Stomach (tissue), 9 donors: ENCODE measurements around the gene KCNIP4. TPM values are rescaled to one million over a fixed set of nuclear protein-coding genes. Genes with fewer than 3 reads are reported as not detected.

ENCODE experiments used
- DNase-seq, 2 donors: peaks; one replicate each; pipeline versions ENCODE4 v3.0.0 to v3.0.0-alpha.2; 2013 to 2019
- H3K27ac ChIP-seq, 5 donors: fragments of 200-600 bp in 4 of 5; sonication (generic) in 4 of 5; one replicate each; pipeline ENCODE4 v1.5.1; 2013 to 2019; ENCODE audit warnings: mild to moderate bottlenecking in 1 of 5, moderate library complexity in 1 of 5
- H3K27me3 ChIP-seq, 3 donors: fragments of 200-600 bp; sonication (generic); one replicate each; pipeline ENCODE4 v1.5.1; 2017 to 2019; ENCODE audit warnings: mixed run types in 1 of 3
- H3K36me3 ChIP-seq, 4 donors: fragments of 200-600 bp; sonication (generic); 1 replicate in 3 of 4; 2 replicates in 1 of 4; pipeline ENCODE4 v1.5.1; 2016 to 2019
- H3K4me1 ChIP-seq, 4 donors: fragments of 200-600 bp; sonication (generic); one replicate each; pipeline ENCODE4 v1.5.1; 2016 to 2019
- H3K4me3 ChIP-seq, 4 donors: fragments of 200-600 bp; sonication (generic) in 3 of 4; one replicate each; pipeline ENCODE4 v1.5.1; 2016 to 2019; ENCODE audit warnings: mild to moderate bottlenecking in 1 of 4
- H3K9me3 ChIP-seq, 4 donors: fragments of 200-600 bp; sonication (generic); one replicate each; pipeline ENCODE4 v1.5.1; 2016 to 2019
- EP300 ChIP-seq: sonication (generic); formaldehyde crosslinking; IDR thresholded peaks from one replicate; pipeline ENCODE4 v1.6.1; 2017; ENCODE audit warnings: antibody characterized with exemption
- POLR2A ChIP-seq, 4 donors: fragments of 450-650 bp; IDR thresholded peaks; one replicate each; pipeline ENCODE4 v1.6.1; 2016; ENCODE audit warnings: antibody characterized with exemption in 4 of 4, control low read depth in 2 of 4, mild to moderate bottlenecking in 1 of 4, moderate library complexity in 1 of 4
- POLR2AphosphoS5 ChIP-seq, 3 donors: sonication (generic); formaldehyde crosslinking; IDR thresholded peaks; one replicate each; pipeline ENCODE4 v1.6.1; 2016; ENCODE audit warnings: antibody characterized with exemption in 3 of 3
- WGBS, 5 donors: extraction: QIAGEN DNeasy Blood & Tissue Kit in 3 of 5; methylation state at CpG; one replicate each; pipeline versions ENCODE4 v1.1.5 to v1.1.7; 2013 to 2018; 5-methylcytosine and 5-hydroxymethylcytosine counted together
- intact Hi-C: fragments of 100-400 bp; cut with DNase I; formaldehyde crosslinking; loops from one replicate; pipeline ENCODE4 v1.15.1; 2023; ENCODE audit warnings: low total_unique reads
- polyA plus RNA-seq, 3 donors: library from polyadenylated mRNA; stranded (reverse); fragments of 200-250 nt; gene quantifications; one replicate each; pipeline ENCODE4 v1.2.3, GENCODE V29; 2013
- total RNA-seq, 5 donors: library from RNA; depleted of rRNA; stranded (reverse); fragments of >200 nt; gene quantifications; one replicate each; pipeline versions ENCODE4 v1.1.0 to v1.2.3, GENCODE V29; 2014 to 2016
- TF ChIP-seq, protein P1 (sequence below), 7 experiments: fragments of 450-650 bp in 4 of 7; fragments of 200-600 bp in 3 of 7; sonication (generic) in 3 of 7; IDR thresholded peaks; one replicate each; pipeline ENCODE4 v1.5.1; 2016 to 2019; ENCODE audit warnings: antibody characterized with exemption in 7 of 7, control low read depth in 2 of 7, mild to moderate bottlenecking in 1 of 7
- donor health status: healthy with polysubstance abuse.
- donor health status: Bipolar disorder and iron deficiency.
- donor health status: healthy.

Gene KCNIP4
- total and polyA plus RNA-seq, 8 donors, result 0.23 to 1.8 (median 1.3) TPM; not detected in 4

DNA sequence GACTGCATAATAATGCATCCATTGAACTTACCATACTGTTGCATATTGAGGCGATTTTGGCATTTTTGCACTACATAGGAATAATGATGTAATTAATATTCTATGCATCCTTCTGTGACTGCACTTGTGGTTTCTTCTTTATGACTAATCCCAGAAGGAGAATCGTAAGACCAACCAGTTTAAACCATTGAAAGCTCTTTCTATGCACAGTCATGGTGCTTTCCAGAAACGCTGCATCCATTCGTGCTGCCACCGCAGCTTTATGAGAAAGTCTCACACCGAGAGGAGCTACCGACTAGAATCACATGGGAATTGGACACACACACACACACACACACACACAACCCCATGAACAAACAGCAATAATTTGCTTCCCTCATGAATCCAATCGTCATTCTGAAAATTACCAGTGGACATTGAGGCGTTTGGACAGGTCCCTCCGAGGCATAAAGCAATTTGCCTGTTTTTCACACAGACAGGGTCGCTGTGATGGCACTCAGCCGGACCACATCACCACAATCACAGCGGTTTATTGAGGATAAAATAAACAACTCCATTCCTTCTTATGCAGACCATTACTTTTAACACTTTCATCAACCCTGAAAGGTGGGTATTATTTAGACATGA is 1184.1 kb downstream of the KCNIP4 start:
- Histone ChIP-seq H3K27me3 (no peaks in the 10 kb centered on the region), H3K4me1 (no peaks in the 10 kb centered on the region), H3K27ac (no peak overlapping the region), H3K4me3 (no peak overlapping the region), H3K9me3 (no peaks in the 10 kb centered on the region), H3K36me3 (no peaks in the 10 kb centered on the region)
- TF ChIP-seq POLR2A (IDR thresholded peaks at IDR 0.05), result no peak
- intact Hi-C loops, result no loop called here
- WGBS, 5 donors, result 82 to 86% (median 84%) methylated on average over 13 of the region's 13 CpGs
- no peak for DNase-seq

DNA sequence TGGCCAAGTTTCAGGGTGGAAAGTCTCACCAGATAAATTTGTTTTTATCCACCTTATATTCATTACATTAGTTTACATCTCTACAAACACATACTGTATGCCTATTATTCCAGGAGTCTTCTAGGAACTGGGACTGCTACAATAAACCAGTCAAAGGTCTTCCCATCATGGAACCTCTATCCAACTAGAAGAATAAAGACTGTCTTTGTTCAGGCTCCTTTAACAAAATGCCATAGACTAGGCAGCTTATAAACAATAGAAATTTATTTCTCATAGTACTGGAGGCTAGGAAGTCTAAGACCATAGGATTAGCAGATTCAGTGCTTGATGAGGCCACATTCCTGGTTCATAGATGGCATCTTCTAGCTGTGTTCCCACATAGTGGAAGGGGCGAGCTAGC is 1186.7 kb downstream of the KCNIP4 start:
- TF ChIP-seq POLR2AphosphoS5 (IDR thresholded peaks at IDR 0.05) (no peak), EP300 (no peak), POLR2A (IDR thresholded peaks at IDR 0.05) (no peak)
- TF ChIP-seq, protein P1, sequence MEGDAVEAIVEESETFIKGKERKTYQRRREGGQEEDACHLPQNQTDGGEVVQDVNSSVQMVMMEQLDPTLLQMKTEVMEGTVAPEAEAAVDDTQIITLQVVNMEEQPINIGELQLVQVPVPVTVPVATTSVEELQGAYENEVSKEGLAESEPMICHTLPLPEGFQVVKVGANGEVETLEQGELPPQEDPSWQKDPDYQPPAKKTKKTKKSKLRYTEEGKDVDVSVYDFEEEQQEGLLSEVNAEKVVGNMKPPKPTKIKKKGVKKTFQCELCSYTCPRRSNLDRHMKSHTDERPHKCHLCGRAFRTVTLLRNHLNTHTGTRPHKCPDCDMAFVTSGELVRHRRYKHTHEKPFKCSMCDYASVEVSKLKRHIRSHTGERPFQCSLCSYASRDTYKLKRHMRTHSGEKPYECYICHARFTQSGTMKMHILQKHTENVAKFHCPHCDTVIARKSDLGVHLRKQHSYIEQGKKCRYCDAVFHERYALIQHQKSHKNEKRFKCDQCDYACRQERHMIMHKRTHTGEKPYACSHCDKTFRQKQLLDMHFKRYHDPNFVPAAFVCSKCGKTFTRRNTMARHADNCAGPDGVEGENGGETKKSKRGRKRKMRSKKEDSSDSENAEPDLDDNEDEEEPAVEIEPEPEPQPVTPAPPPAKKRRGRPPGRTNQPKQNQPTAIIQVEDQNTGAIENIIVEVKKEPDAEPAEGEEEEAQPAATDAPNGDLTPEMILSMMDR (IDR thresholded peaks at IDR 0.05), result no peak

DNA sequence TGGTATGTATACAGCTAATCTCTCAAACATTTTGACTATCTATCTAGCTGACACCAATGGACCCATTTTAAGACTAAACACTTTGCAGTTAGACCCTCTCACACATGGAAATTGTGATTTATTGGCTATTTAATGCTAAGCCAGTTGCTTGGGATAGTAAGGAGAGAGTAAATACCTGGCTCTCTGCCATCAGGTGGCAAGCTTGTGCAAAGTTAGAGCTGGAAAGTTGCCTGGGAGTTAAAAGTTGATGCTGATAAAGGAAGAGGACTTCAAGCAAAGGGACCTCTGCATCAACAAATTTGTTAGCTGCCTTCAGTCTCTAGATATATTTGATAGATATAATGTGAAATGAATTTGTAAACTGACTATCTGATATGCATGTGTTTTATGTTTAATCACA is 1187.2 kb downstream of the KCNIP4 start:
- intact Hi-C loops, result no loop called here
- H3K4me3 ChIP-seq, result no peak overlapping the region
- H3K27me3 ChIP-seq, result no peaks in the 10 kb centered on the region
- TF ChIP-seq POLR2A (IDR thresholded peaks at IDR 0.05) (no peak), EP300 (no peak), POLR2AphosphoS5 (IDR thresholded peaks at IDR 0.05) (no peak)
- TF ChIP-seq, protein P1 (IDR thresholded peaks at IDR 0.05), result no peak
- no peaks in the 10 kb centered on the region for H3K4me1 ChIP-seq
- no peaks in the 10 kb centered on the region for H3K9me3 ChIP-seq
- no peaks in the 10 kb centered on the region for H3K36me3 ChIP-seq
- H3K27ac ChIP-seq, result no peak overlapping the region
- no peak for DNase-seq

More for the DNA sequence above, 1186.7 kb downstream of the KCNIP4 start:
- no peaks in the 10 kb centered on the region for H3K36me3 ChIP-seq
- no peak overlapping the region for H3K4me3 ChIP-seq
- DNase-seq, result no peak
- no peaks in the 10 kb centered on the region for H3K9me3 ChIP-seq
- H3K27me3 ChIP-seq, result no peaks in the 10 kb centered on the region
- no peaks in the 10 kb centered on the region for H3K4me1 ChIP-seq
- 85 to 96% (median 92%) methylated on average over 1 of the region's 1 CpG for WGBS, 5 donors
- H3K27ac ChIP-seq, result no peak overlapping the region
- intact Hi-C loops, result no loop called here

DNA sequence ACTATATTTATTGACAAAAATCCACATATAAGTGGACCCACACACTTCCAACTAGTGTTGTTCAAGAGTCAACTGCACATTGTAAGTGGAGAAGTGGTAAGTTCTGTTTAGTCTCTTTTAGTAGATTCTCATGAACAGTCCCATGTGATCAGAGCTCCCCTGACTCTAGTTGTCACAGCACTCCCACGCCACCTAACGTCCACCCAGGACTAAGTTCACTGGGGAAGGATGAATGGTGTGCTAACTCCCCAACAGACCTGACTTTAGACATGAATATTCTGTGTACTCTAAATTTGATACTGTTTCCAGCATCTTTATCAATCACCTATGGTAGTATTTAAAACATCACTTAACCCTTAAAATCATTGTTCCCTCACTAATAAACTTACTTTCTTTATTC is 1188.5 kb downstream of the KCNIP4 start:
- Histone ChIP-seq H3K27me3 (no peaks in the 10 kb centered on the region), H3K27ac (no peak overlapping the region), H3K9me3 (no peaks in the 10 kb centered on the region), H3K4me3 (no peak overlapping the region), H3K36me3 (no peaks in the 10 kb centered on the region), H3K4me1 (no peaks in the 10 kb centered on the region)
- DNase-seq, result no peak
- 66 to 83% (median 73%) methylated on average over 2 of the region's 2 CpGs for WGBS, 5 donors
- intact Hi-C loops, result no loop called here
- TF ChIP-seq, protein P1 (IDR thresholded peaks at IDR 0.05), result no peak
- TF ChIP-seq POLR2AphosphoS5 (IDR thresholded peaks at IDR 0.05) (no peak), EP300 (no peak), POLR2A (IDR thresholded peaks at IDR 0.05) (no peak)

DNA sequence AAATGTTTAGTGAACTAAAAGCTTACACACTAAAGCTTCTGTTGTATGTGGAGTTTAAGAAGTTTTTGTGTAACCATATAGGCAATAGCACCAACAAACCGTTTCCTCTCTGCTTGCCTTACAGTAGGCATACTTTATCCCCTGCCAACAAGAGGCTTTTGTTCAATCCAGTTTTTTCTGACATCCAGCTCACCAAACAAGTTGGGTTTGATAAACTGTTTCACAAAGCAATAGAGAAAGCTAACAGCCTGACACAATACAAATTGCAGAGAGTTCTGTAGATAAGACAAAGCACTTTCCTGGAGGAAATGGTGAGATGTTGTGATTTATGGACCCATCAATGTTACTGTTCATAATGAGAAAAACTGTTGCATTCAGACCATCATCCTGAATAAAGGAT is 1194.5 kb downstream of the KCNIP4 start:
- Histone ChIP-seq H3K4me1 (no peaks in the 10 kb centered on the region), H3K27me3 (no peaks in the 10 kb centered on the region), H3K9me3 (no peaks in the 10 kb centered on the region), H3K36me3 (peaks cover 0 to 11% (median 0%) of the 10 kb centered on the region in 4 donors), H3K27ac (no peak overlapping the region), H3K4me3 (no peak overlapping the region)
- intact Hi-C loops, result no loop called here
- peak in 1 of 2 donors; percentile 23 for DNase-seq
- TF ChIP-seq POLR2A (IDR thresholded peaks at IDR 0.05) (no peak), POLR2AphosphoS5 (IDR thresholded peaks at IDR 0.05) (no peak)
- WGBS, 5 donors, result 21 to 40% (median 38%) methylated on average over 1 of the region's 1 CpG
